ES-I3 (cell line): Measurements from ENCODE around the gene QPRT.
"Not testable (repeated sequence)": the region's sequence is repeated elsewhere in the genome, so short reads cannot be mapped to it uniquely, and the experiment has no call there.

Experiments
- H3K36me3 ChIP-seq: 2 replicates; pipeline ENCODE4 v1.6.1; 2013; ENCODE audit warnings: mild to moderate bottlenecking, low read length, control low read depth, moderate library complexity; ENCODE audit not compliant: insufficient read depth
- H3K4me1 ChIP-seq: 2 replicates; pipeline ENCODE4 v1.6.1; 2013; ENCODE audit warnings: mild to moderate bottlenecking, control low read depth, low read length; ENCODE audit not compliant: insufficient read depth
- H3K9ac ChIP-seq: 2 replicates; pipeline ENCODE4 v1.6.1; 2013; ENCODE audit warnings: low read depth, mild to moderate bottlenecking, low read length, moderate library complexity
- H3K9me3 ChIP-seq: 2 replicates; pipeline ENCODE4 v1.6.1; 2013; ENCODE audit warnings: mild to moderate bottlenecking, low read length, moderate library complexity; ENCODE audit not compliant: control insufficient read depth, insufficient read depth

QPRT gene

GRCh38 chr16:29651774-29652349 lies 27.1 kb upstream of the QPRT start:
- no peaks in the 10 kb centered on the region for H3K9me3 ChIP-seq
- H3K36me3 ChIP-seq, result no peaks in the 10 kb centered on the region
- no peak overlapping the region for H3K9ac ChIP-seq
- peaks cover 7% of the 10 kb centered on the region; the same call in 1 of the 2 replicates for H3K4me1 ChIP-seq

GRCh38 chr16:29653471-29653870 lies 25.5 kb upstream of the QPRT start:
- Histone ChIP-seq H3K4me1 (peaks cover 7% of the 10 kb centered on the region; the same call in 1 of the 2 replicates), H3K9me3 (no peaks in the 10 kb centered on the region), H3K9ac (no peak overlapping the region), H3K36me3 (no peaks in the 10 kb centered on the region)

- not testable (repeated sequence) for H3K9me3 ChIP-seq, H3K9ac ChIP-seq, H3K36me3 ChIP-seq, H3K4me1 ChIP-seq
Measured at GRCh38 chr16:29653890-29654289, 25.1 kb upstream of the QPRT start.

GRCh38 chr16:29656688-29657523 lies 22.1 kb upstream of the QPRT start:
- no peaks in the 10 kb centered on the region for H3K9me3 ChIP-seq
- no peak overlapping the region for H3K9ac ChIP-seq
- no peaks in the 10 kb centered on the region for H3K36me3 ChIP-seq
- H3K4me1 ChIP-seq, result no peaks in the 10 kb centered on the region

- H3K4me1 ChIP-seq, result peaks cover 6% of the 10 kb centered on the region; the same call in 1 of the 2 replicates
- no peaks in the 10 kb centered on the region for H3K36me3 ChIP-seq
- H3K9ac ChIP-seq, result no peak overlapping the region
- no peaks in the 10 kb centered on the region for H3K9me3 ChIP-seq
Measured at GRCh38 chr16:29658705-29659104, 20.3 kb upstream of the QPRT start.

GRCh38 chr16:29662000-29662728 lies 16.8 kb upstream of the QPRT start:
- Histone ChIP-seq H3K36me3 (no peaks in the 10 kb centered on the region), H3K4me1 (peaks cover 12% of the 10 kb centered on the region; the same call in 1 of the 2 replicates), H3K9me3 (no peaks in the 10 kb centered on the region), H3K9ac (no peak overlapping the region)

- no peak overlapping the region for H3K9ac ChIP-seq
- peaks cover 12% of the 10 kb centered on the region; the same call in 1 of the 2 replicates for H3K4me1 ChIP-seq
- no peaks in the 10 kb centered on the region for H3K36me3 ChIP-seq
- no peaks in the 10 kb centered on the region for H3K9me3 ChIP-seq
Measured at GRCh38 chr16:29662729-29663015, 16.3 kb upstream of the QPRT start.

- peaks cover 12% of the 10 kb centered on the region; the same call in 1 of the 2 replicates for H3K4me1 ChIP-seq
- H3K36me3 ChIP-seq, result no peaks in the 10 kb centered on the region
- no peaks in the 10 kb centered on the region for H3K9me3 ChIP-seq
- no peak within 1 kb of the TSS for H3K9ac ChIP-seq
Measured at GRCh38 chr16:29663016-29663806, 15.8 kb upstream of the QPRT start, which contains the start of gene SPN. SPN (plus strand) TSS chr16:29663247; CDS start chr16:29663729, 482 bp downstream.

GRCh38 chr16:29663807-29664090 lies 15.2 kb upstream of the QPRT start:
- no peaks in the 10 kb centered on the region for H3K9me3 ChIP-seq
- H3K4me1 ChIP-seq, result peaks cover 12% of the 10 kb centered on the region; the same call in 1 of the 2 replicates
- no peaks in the 10 kb centered on the region for H3K36me3 ChIP-seq
- no peak overlapping the region for H3K9ac ChIP-seq

- Histone ChIP-seq H3K9me3 (no peaks in the 10 kb centered on the region), H3K4me1 (peaks cover 12% of the 10 kb centered on the region; the same call in 1 of the 2 replicates), H3K36me3 (no peaks in the 10 kb centered on the region), H3K9ac (no peak overlapping the region)
Measured at GRCh38 chr16:29664091-29664921, 14.7 kb upstream of the QPRT start.

GRCh38 chr16:29665294-29666077 lies 13.5 kb upstream of the QPRT start:
- Histone ChIP-seq H3K9me3 (no peaks in the 10 kb centered on the region), H3K4me1 (peaks cover 12% of the 10 kb centered on the region; the same call in 1 of the 2 replicates), H3K36me3 (no peaks in the 10 kb centered on the region), H3K9ac (no peak overlapping the region)

- not testable (repeated sequence) for H3K36me3 ChIP-seq, H3K9me3 ChIP-seq
- peaks cover 12% of the 10 kb centered on the region; the same call in 1 of the 2 replicates for H3K4me1 ChIP-seq
- peak overlapping the region; percentile 50; the same call in 1 of the 2 replicates for H3K9ac ChIP-seq
Measured at GRCh38 chr16:29667322-29667610, 11.7 kb upstream of the QPRT start.

- H3K4me1 ChIP-seq, result peaks cover 7% of the 10 kb centered on the region; the same call in 1 of the 2 replicates
- H3K9ac ChIP-seq, result no peak overlapping the region
- H3K36me3 ChIP-seq, result no peaks in the 10 kb centered on the region
- H3K9me3 ChIP-seq, result no peaks in the 10 kb centered on the region
Measured at GRCh38 chr16:29667755-29668154, 11.2 kb upstream of the QPRT start.
